Measurements from ENCODE around the gene GADD45GIP1. TPM values are rescaled to one million over a fixed set of nuclear protein-coding genes. Genes with fewer than 3 reads are reported as not detected.

GADD45GIP1 gene
- polyA plus RNA-seq, 2 of the 4 experiments (the other 2 are of a cell fraction) = 26.4 to 31.1 TPM

GRCh38 chr19:12947702-12948611, 9.1 kb downstream of the GADD45GIP1 start:
- no peak for TF ChIP-seq PBX3 (IDR thresholded peaks at IDR 0.05)
- no peak for TF ChIP-seq ZC3H11A (IDR thresholded peaks at IDR 0.05)
- no peak for TF ChIP-seq FOSB (CRISPR knock-in tag; IDR thresholded peaks at IDR 0.05)
- no peak for TF ChIP-seq HES2 (IDR thresholded peaks at IDR 0.05)
- TF ChIP-seq ELK1 (IDR thresholded peaks at IDR 0.05; ENCODE audit: low read depth, low read length) = no peak
- TF ChIP-seq REST (IDR thresholded peaks at IDR 0.05) = no peak
- no peak for TF ChIP-seq NR3C1 (IDR thresholded peaks at IDR 0.05)
- no peak for TF ChIP-seq RNF2 (IDR thresholded peaks at IDR 0.05; ENCODE audit: borderline replicate concordance, low read depth)
- no peak for TF ChIP-seq ZNF302 (CRISPR knock-in tag; IDR thresholded peaks at IDR 0.05)
- no peak for TF ChIP-seq HEYL (CRISPR knock-in tag; IDR thresholded peaks at IDR 0.05)
- TF ChIP-seq HOXB5 (CRISPR knock-in tag; IDR thresholded peaks at IDR 0.05) = no peak
- no peak for TF ChIP-seq FOSL2 (IDR thresholded peaks at IDR 0.05)
- no peak for TF ChIP-seq FOSL2 (CRISPR knock-in tag; IDR thresholded peaks at IDR 0.05)
- no peak for TF ChIP-seq CHD4 (IDR thresholded peaks at IDR 0.05; ENCODE audit: borderline replicate concordance)
- TF ChIP-seq TP53 (CRISPR knock-in tag; IDR thresholded peaks at IDR 0.05) = no peak
- TF ChIP-seq HOXA7 (CRISPR knock-in tag; IDR thresholded peaks at IDR 0.05) = no peak
- no peak for ATAC-seq
- no peak for FAIRE-seq
- 92% methylated on average over 23 of the region's 28 CpGs for WGBS (ENCODE audit: missing lambda C conversion rate)
- Histone ChIP-seq H3K9me3 (no peaks in the 10 kb centered on the region), H3K27ac (no peak overlapping the region), H3K4me1 (peaks cover 13% of the 10 kb centered on the region; the same call in 2 of the 3 replicates), H3K4me3 (no peak overlapping the region), H3K4me2 (peak overlapping the region; percentile 97)
- CTCF ChIA-PET = interaction anchor here (1.0 to 2.7 kb wide), 3 partner anchors 9 to 146 kb away, joined by 3 to 10 read pairs (median 3); partner anchors contain the start of gene CALR
- no peak for DNase-seq (ENCODE audit: low read depth in 1 of 2, low spot score in 1 of 2)
- POLR2A ChIA-PET = no interaction called here

GRCh38 chr19:12946731-12947496, 10.1 kb downstream of the GADD45GIP1 start:
- DNase-seq (ENCODE audit: low read depth in 1 of 2, low spot score in 1 of 2) (no peak), ATAC-seq (no peak), FAIRE-seq (no peak)
- ChIA-PET POLR2A (interaction anchor here (0.6 to 0.9 kb wide), 2 partner anchors 9 to 10 kb away, joined by 3 read pairs; partner anchors contain the start of gene CALR), CTCF (interaction anchor here (1.3 to 2.7 kb wide), 2 partner anchors 18 to 147 kb away, joined by 3 to 10 read pairs; no protein-coding TSS in a partner anchor)
- peak overlapping the region; percentile 98 to 100 for H3K27ac ChIP-seq
- H3K4me3 ChIP-seq = peak overlapping the region; percentile 95
- H3K9me3 ChIP-seq = no peaks in the 10 kb centered on the region
- H3K4me2 ChIP-seq = peak overlapping the region; percentile 97
- H3K4me1 ChIP-seq = peaks cover 13% of the 10 kb centered on the region; the same call in 2 of the 3 replicates
- WGBS (ENCODE audit: missing lambda C conversion rate) = 57% methylated on average over 14 of the region's 14 CpGs
- no peak for TF ChIP-seq ELK1 (IDR thresholded peaks at IDR 0.05; ENCODE audit: low read depth, low read length)
- no peak for TF ChIP-seq CTCF (IDR thresholded peaks at IDR 0.05)
- TF ChIP-seq CEBPB (IDR thresholded peaks at IDR 0.05) = no peak
- TF ChIP-seq SMC3 (IDR thresholded peaks at IDR 0.05) = no peak
- no peak for TF ChIP-seq E2F6 (IDR thresholded peaks at IDR 0.05; ENCODE audit: borderline replicate concordance, low read depth)
- no peak for TF ChIP-seq BCL3 (IDR thresholded peaks at IDR 0.05)
- TF ChIP-seq RNF2 (IDR thresholded peaks at IDR 0.05; ENCODE audit: borderline replicate concordance, low read depth) = no peak
- TF ChIP-seq POLR2AphosphoS2 (conservative IDR thresholded peaks at IDR 0.05; ENCODE audit: low read length) = no peak
